A549 (cell line): ENCODE data around the gene RUVBL2. TPM values are rescaled to one million over a fixed set of nuclear protein-coding genes. Genes with fewer than 3 reads are reported as not detected.

ENCODE experiments used
- ATAC-seq, 2 experiments: fragments of 200-7000 bp in 1 of 2; fragments of >200 bp in 1 of 2; cut with Nextera tagmentation in 1 of 2; cut with Tn5 transposase in 1 of 2; 3 replicates each; pipeline versions ENCODE4 v1.8.0 to v1.9.1; 2018 to 2020; ENCODE audit warnings: mild to moderate bottlenecking in 1 of 2, moderate library complexity in 1 of 2
- CTCF ChIA-PET: fragments of 300-600 bp; sonication (Branson Sonifier 250); formaldehyde crosslinking; extraction: SDS; loops from one replicate; lab custom pipeline; 2021; ENCODE audit warnings: antibody characterized with exemption, inconsistent platforms; lab: Yijun Ruan, JAX
- POLR2A ChIA-PET: fragments of 350-600 bp; formaldehyde crosslinking; extraction: SDS; loops from one replicate; lab custom pipeline; 2021; ENCODE audit warnings: antibody characterized with exemption, inconsistent platforms; lab: Yijun Ruan, JAX
- DNase-seq, 2 experiments: peaks; one replicate each; pipeline versions ENCODE4 v3.0.0 to v3.0.0-alpha.2; 2011 to 2016; ENCODE audit warnings: low read depth in 1 of 2, low spot score in 1 of 2
- FAIRE-seq: peaks from 2 replicates; lab custom pipeline; 2011; peaks lifted over from hg19 to GRCh38; lab: Jason Lieb, UNC
- H3K27ac ChIP-seq, 2 experiments: fragments of >200 bp; sonication (Bioruptor Twin); formaldehyde crosslinking; 3 replicates each; pipeline ENCODE4 v1.5.1; 2016 to 2017
- H3K4me1 ChIP-seq: fragments of >200 bp; sonication (Bioruptor Twin); formaldehyde crosslinking; 3 replicates; pipeline ENCODE4 v1.6.1; 2016
- H3K4me2 ChIP-seq: fragments of >200 bp; sonication (Bioruptor Twin); formaldehyde crosslinking; 3 replicates; pipeline ENCODE4 v1.6.1; 2016
- H3K4me3 ChIP-seq: fragments of >200 bp; sonication (Bioruptor Twin); formaldehyde crosslinking; 3 replicates; pipeline ENCODE4 v1.5.1; 2016
- H3K9me3 ChIP-seq: fragments of >200 bp; sonication (Bioruptor Twin); formaldehyde crosslinking; 3 replicates; pipeline ENCODE4 v1.6.1; 2016
- BCL3 ChIP-seq: fragments of >200 bp; sonication (Bioruptor Twin); formaldehyde crosslinking; IDR thresholded peaks from 3 replicates; pipeline ENCODE4 v1.6.1; 2016
- CEBPB ChIP-seq, 2 experiments: fragments of >200 bp in 1 of 2; sonication (Bioruptor Twin) in 1 of 2; formaldehyde crosslinking in 1 of 2; IDR thresholded peaks; 2 replicates each; pipeline ENCODE4 v1.6.1; 2012 to 2016
- CHD2 ChIP-seq: fragments of 150-350 bp; IDR thresholded peaks from 2 replicates; pipeline ENCODE4 v1.6.1; 2014; ENCODE audit warnings: low read length; ENCODE audit not compliant: partially characterized antibody
- E2F6 ChIP-seq: IDR thresholded peaks from 2 replicates; pipeline ENCODE4 v1.6.1; 2012; ENCODE audit warnings: low read depth, borderline replicate concordance
- EHMT2 ChIP-seq: fragments of 200-600 bp; sonication (generic); IDR thresholded peaks from 2 replicates; pipeline ENCODE4 v1.6.1; 2016; ENCODE audit warnings: antibody characterized with exemption, low read depth, mild to moderate bottlenecking, moderate library complexity
- ESRRA ChIP-seq: fragments of 150-350 bp; IDR thresholded peaks from 2 replicates; pipeline ENCODE4 v1.6.1; 2014; ENCODE audit warnings: mild to moderate bottlenecking, low read length, borderline replicate concordance
- GATA3 ChIP-seq: IDR thresholded peaks from 2 replicates; pipeline ENCODE4 v1.6.1; 2012; ENCODE audit warnings: borderline replicate concordance
- HEYL ChIP-seq: fragments of 250-450 bp; sonication (Bioruptor Pico); IDR thresholded peaks from 2 replicates; pipeline ENCODE4 v1.8.0; 2021; ENCODE audit warnings: mild to moderate bottlenecking, moderate library complexity
- HOXA7 ChIP-seq: fragments of 250-450 bp; sonication (Bioruptor Pico); IDR thresholded peaks from 2 replicates; pipeline ENCODE4 v1.5.0; 2020; ENCODE audit warnings: mild to moderate bottlenecking, moderate library complexity
- HOXB13 ChIP-seq: fragments of 250-450 bp; sonication (Bioruptor Pico); IDR thresholded peaks from 2 replicates; pipeline ENCODE4 v1.5.0; 2020; ENCODE audit warnings: low read depth, mild to moderate bottlenecking, moderate library complexity
- JUNB ChIP-seq: fragments of >200 bp; sonication (Bioruptor Twin); formaldehyde crosslinking; IDR thresholded peaks from 2 replicates; pipeline ENCODE4 v1.6.1; 2016
- KDM5A ChIP-seq: fragments of 200-600 bp; sonication (generic); IDR thresholded peaks from 2 replicates; pipeline ENCODE4 v1.6.1; 2016; ENCODE audit warnings: antibody characterized with exemption, mild to moderate bottlenecking
- NR3C1 ChIP-seq: fragments of >200 bp; sonication (Bioruptor Twin); formaldehyde crosslinking; IDR thresholded peaks from 3 replicates; pipeline ENCODE4 v1.6.1; 2017
- PBX3 ChIP-seq: IDR thresholded peaks from 2 replicates; pipeline ENCODE4 v1.6.1; 2012
- POLR2A ChIP-seq: IDR thresholded peaks from 2 replicates; pipeline ENCODE4 v1.6.1; 2012; ENCODE audit warnings: mild to moderate bottlenecking, low read length
- RAD21 ChIP-seq, 2 experiments: fragments of >200 bp in 1 of 2; sonication (Bioruptor Twin) in 1 of 2; formaldehyde crosslinking in 1 of 2; IDR thresholded peaks in 1 of 2; conservative IDR thresholded peaks in 1 of 2; 2 replicates in 1 of 2; 3 replicates in 1 of 2; pipeline ENCODE4 v1.6.1; 2012 to 2018; ENCODE audit warnings: inconsistent platforms in 1 of 2
- RARB ChIP-seq: fragments of 250-450 bp; sonication (Bioruptor Pico); IDR thresholded peaks from 2 replicates; pipeline ENCODE4 v1.8.0; 2021; ENCODE audit warnings: mild to moderate bottlenecking, moderate library complexity
- REST ChIP-seq: fragments of 200-600 bp; sonication (generic); IDR thresholded peaks from 2 replicates; pipeline ENCODE4 v1.6.1; 2016; ENCODE audit warnings: antibody characterized with exemption, mild to moderate bottlenecking, moderate library complexity
- RFX5 ChIP-seq: fragments of 450-650 bp; IDR thresholded peaks from 2 replicates; pipeline ENCODE4 v1.7.1; 2014; ENCODE audit warnings: antibody characterized with exemption, mild to moderate bottlenecking, moderate library complexity
- RNF2 ChIP-seq: fragments of 200-600 bp; sonication (generic); IDR thresholded peaks from 2 replicates; pipeline ENCODE4 v1.6.1; 2016; ENCODE audit warnings: low read depth, mild to moderate bottlenecking, antibody characterized with exemption, moderate library complexity, borderline replicate concordance
- SMC3 ChIP-seq: fragments of >200 bp; sonication (Bioruptor Twin); formaldehyde crosslinking; IDR thresholded peaks from 3 replicates; pipeline ENCODE4 v1.6.1; 2018; ENCODE audit warnings: inconsistent platforms
- TFCP2L1 ChIP-seq: fragments of 250-450 bp; sonication (Bioruptor Pico); IDR thresholded peaks from 2 replicates; pipeline ENCODE4 v1.5.0; 2021; ENCODE audit warnings: mild to moderate bottlenecking
- ZSCAN20 ChIP-seq: fragments of 250-450 bp; sonication (Bioruptor Pico); IDR thresholded peaks from 2 replicates; pipeline ENCODE4 v1.8.0; 2022; ENCODE audit warnings: mild to moderate bottlenecking, moderate library complexity
- WGBS: methylation state at CpG from one replicate; pipeline ENCODE4 v1.1.6; 2017; ENCODE audit errors: missing lambda C conversion rate; 5-methylcytosine and 5-hydroxymethylcytosine counted together
- polyA plus RNA-seq, 4 experiments: library from polyadenylated mRNA; depleted of rRNA in 3 of 4; stranded (reverse); fragments of >200 nt; fragmentation: RNase III in 1 of 4; extraction: RNeasy Plus Mini Kit Qiagen cat#74134 plus additional on column Dnase treatment in 1 of 4; gene quantifications; 2 replicates in 3 of 4; 3 replicates in 1 of 4; pipeline ENCODE4 v1.2.3, GENCODE V29; 2011 to 2017
- TF ChIP-seq, protein P1 (sequence below): fragments of 450-650 bp; IDR thresholded peaks from 2 replicates; pipeline ENCODE4 v1.6.1; 2014; ENCODE audit warnings: antibody characterized with exemption

RUVBL2 gene
- polyA plus RNA-seq, 2 of the 4 experiments (the other 2 are of a cell fraction): 186 to 225 TPM

DNA sequence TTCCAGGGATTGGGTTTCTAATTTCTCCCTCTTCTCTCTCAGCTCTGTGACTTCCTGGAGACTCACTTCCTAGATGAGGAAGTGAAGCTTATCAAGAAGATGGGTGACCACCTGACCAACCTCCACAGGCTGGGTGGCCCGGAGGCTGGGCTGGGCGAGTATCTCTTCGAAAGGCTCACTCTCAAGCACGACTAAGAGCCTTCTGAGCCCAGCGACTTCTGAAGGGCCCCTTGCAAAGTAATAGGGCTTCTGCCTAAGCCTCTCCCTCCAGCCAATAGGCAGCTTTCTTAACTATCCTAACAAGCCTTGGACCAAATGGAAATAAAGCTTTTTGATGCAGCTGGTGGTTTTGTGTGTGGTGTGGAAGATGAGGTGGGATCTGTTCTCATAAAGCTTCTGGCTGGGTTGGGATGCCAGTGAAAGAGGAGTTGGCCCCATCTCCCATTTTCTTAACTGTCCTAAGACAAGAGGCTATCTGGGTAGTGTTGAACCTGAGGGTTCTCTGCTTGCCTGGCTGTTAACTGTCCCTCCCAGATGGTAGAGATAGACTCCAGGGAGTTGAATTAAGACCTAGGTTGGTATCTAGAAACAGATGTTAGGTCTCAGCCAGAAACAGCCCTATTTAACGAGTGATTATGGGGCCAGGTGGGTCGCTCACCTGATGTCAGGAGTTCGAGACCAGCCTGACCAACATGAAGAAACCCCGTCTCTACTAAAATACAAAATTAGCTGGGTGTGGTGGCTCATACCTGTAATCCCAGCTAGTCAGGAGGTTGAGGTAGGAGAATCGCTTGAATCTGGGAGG, 26.9 kb upstream of the RUVBL2 start:
- TF ChIP-seq TFCP2L1 (CRISPR knock-in tag): 0 out of 2 replicates have a peak, but pooled peaks have one; percentile 12
- peak; percentile 2; the same call in 1 of the 3 replicates for TF ChIP-seq BCL3
- 0 out of 2 replicates have a peak, but pooled peaks have one; percentile 5 for TF ChIP-seq REST
- TF ChIP-seq POLR2A: peak; percentile 27
- TF ChIP-seq RFX5: no peak
- TF ChIP-seq SMC3: no peak
- TF ChIP-seq, all 56 proteins: peak for 4
- H3K27ac ChIP-seq: peak overlapping the region; percentile 92 to 96
- peak overlapping the region; percentile 66 for H3K4me3 ChIP-seq
- ATAC-seq: no peak
- DNase-seq: no peak
- ChIA-PET POLR2A (interaction anchor here (0.6 to 9.6 kb wide), 14 partner anchors 10 to 486 kb away, joined by 3 to 175 read pairs (median 7); partner anchors contain the start of genes BAX, GYS1, NUCB1 and PLEKHA4), CTCF (interaction anchor here (0.6 to 18.4 kb wide), 13 partner anchors 10 to 694 kb away, joined by 3 to 332 read pairs (median 7); partner anchors contain the start of genes BCAT2, GYS1, NUCB1 and RUVBL2)
- peaks cover 54% of the 10 kb centered on the region for H3K4me1 ChIP-seq
- FAIRE-seq: peak; percentile 36
- no peaks in the 10 kb centered on the region for H3K9me3 ChIP-seq
- H3K4me2 ChIP-seq: peak overlapping the region; percentile 95
- 6% methylated on average over 10 of the region's 10 CpGs for WGBS

- FAIRE-seq (peak; percentile 70), DNase-seq (peak; percentile 60 to 92), ATAC-seq (peak; percentile 1 to 11; a peak in 5 of 6 replicates)
- Histone ChIP-seq H3K4me3 (peak overlapping the region; percentile 66), H3K4me1 (peaks cover 46% of the 10 kb centered on the region), H3K27ac (peak overlapping the region; percentile 92 to 96), H3K4me2 (peak overlapping the region; percentile 95), H3K9me3 (no peaks in the 10 kb centered on the region)
- 11% methylated on average over 14 of the region's 14 CpGs for WGBS
- CTCF ChIA-PET: interaction anchor here (0.7 to 18.4 kb wide), 14 partner anchors 9 to 185 kb away, joined by 3 to 332 read pairs (median 5); partner anchors contain the start of genes BCAT2, GYS1, HSD17B14 and NUCB1
- POLR2A ChIA-PET: interaction anchor here (0.6 to 9.6 kb wide), 12 partner anchors 9 to 485 kb away, joined by 3 to 175 read pairs (median 7); partner anchors contain the start of genes BAX, DHDH, GYS1 and NUCB1
- no peak for TF ChIP-seq RNF2
- TF ChIP-seq CEBPB (IDR thresholded peaks at IDR 0.05): peak in 1 of 2 experiments; percentile 2; a peak in 2 of 4 replicates
- TF ChIP-seq KDM5A: no peak
- peak; percentile 99 for TF ChIP-seq HOXA7
- TF ChIP-seq RAD21 (conservative IDR thresholded peaks at IDR 0.05 in 1 of 2, IDR thresholded peaks at IDR 0.05 in 1 of 2): 0 out of 5 replicates have a peak, but pooled peaks of 1 of the 2 experiments have one; percentile 19
- no peak for TF ChIP-seq ESRRA
- no peak for TF ChIP-seq NR3C1
- 0 out of 2 replicates have a peak, but pooled peaks have one; percentile 21 for TF ChIP-seq E2F6
- peak; percentile 6; the same call in 1 of the 2 replicates for TF ChIP-seq ZSCAN20
- peak; percentile 91 for TF ChIP-seq RARB (CRISPR knock-in tag)
- TF ChIP-seq EHMT2: no peak; the same call in 1 of the 2 replicates
- TF ChIP-seq GATA3: peak; percentile 70
- TF ChIP-seq HEYL (CRISPR knock-in tag): peak; percentile 31
- TF ChIP-seq, protein P1, sequence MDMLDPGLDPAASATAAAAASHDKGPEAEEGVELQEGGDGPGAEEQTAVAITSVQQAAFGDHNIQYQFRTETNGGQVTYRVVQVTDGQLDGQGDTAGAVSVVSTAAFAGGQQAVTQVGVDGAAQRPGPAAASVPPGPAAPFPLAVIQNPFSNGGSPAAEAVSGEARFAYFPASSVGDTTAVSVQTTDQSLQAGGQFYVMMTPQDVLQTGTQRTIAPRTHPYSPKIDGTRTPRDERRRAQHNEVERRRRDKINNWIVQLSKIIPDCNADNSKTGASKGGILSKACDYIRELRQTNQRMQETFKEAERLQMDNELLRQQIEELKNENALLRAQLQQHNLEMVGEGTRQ: peak; percentile 84
- TF ChIP-seq HOXB13 (CRISPR knock-in tag): peak; percentile 60; the same call in 1 of the 2 replicates
- no peak for TF ChIP-seq JUNB
- TF ChIP-seq POLR2A: peak; percentile 74
- peak; percentile 55 for TF ChIP-seq CHD2
- TF ChIP-seq PBX3: peak; percentile 95
These were observed 26.1 kb upstream of the RUVBL2 start for GRCh38 chr19:48967346-48968178.
